ENCODE results near the gene KIAA1217. TPM values are rescaled to one million over a fixed set of nuclear protein-coding genes. Genes with fewer than 3 reads are reported as not detected.

The KIAA1217 gene
- total RNA-seq, 1 experiment from 2014 or later = 23.4 TPM

GRCh38 chr10:24205821-24206220 is 3.1 kb upstream of the KIAA1217 start (continued):
- TF ChIP-seq, protein P1, sequence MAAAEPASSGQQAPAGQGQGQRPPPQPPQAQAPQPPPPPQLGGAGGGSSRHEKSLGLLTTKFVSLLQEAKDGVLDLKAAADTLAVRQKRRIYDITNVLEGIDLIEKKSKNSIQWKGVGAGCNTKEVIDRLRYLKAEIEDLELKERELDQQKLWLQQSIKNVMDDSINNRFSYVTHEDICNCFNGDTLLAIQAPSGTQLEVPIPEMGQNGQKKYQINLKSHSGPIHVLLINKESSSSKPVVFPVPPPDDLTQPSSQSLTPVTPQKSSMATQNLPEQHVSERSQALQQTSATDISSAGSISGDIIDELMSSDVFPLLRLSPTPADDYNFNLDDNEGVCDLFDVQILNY (CRISPR knock-in tag; IDR thresholded peaks at IDR 0.05) = no peak
- TF ChIP-seq SP1 (CRISPR knock-in tag; conservative IDR thresholded peaks at IDR 0.05) = no peak
- TF ChIP-seq JUN (CRISPR knock-in tag; IDR thresholded peaks at IDR 0.05) = no peak
- TF ChIP-seq ZNF232 (CRISPR knock-in tag; IDR thresholded peaks at IDR 0.05) = no peak
- TF ChIP-seq, protein P2, sequence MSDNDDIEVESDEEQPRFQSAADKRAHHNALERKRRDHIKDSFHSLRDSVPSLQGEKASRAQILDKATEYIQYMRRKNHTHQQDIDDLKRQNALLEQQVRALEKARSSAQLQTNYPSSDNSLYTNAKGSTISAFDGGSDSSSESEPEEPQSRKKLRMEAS (CRISPR knock-in tag; IDR thresholded peaks at IDR 0.05) = no peak
- no peak for TF ChIP-seq PRRX2 (CRISPR knock-in tag; IDR thresholded peaks at IDR 0.05)

DNA sequence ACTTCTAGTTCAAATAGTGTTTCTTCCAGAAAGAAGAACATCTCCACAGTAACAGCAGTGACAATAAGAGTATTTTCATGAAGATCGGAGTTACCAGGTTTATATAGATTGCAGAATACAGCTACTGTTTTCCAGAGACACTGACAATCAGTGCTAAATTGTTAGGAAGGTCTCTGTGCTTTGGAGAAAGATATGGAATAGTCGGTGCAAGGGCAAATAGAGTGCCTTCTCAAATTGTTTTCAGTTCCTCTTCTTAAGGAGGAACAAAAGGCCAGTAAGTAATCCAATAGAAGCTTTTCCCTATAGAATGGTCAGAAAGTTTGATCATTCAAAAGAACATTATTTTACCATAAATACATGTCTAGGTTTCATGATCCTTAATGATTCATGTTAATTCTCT is 2.6 kb upstream of the KIAA1217 start:
- no peak for TF ChIP-seq TEAD4 (CRISPR knock-in tag; IDR thresholded peaks at IDR 0.05)
- TF ChIP-seq RORB (CRISPR knock-in tag; IDR thresholded peaks at IDR 0.05) = no peak
- TF ChIP-seq ZNF317 (CRISPR knock-in tag; IDR thresholded peaks at IDR 0.05; ENCODE audit: borderline replicate concordance, low read depth) = no peak

GRCh38 chr10:24206926-24207325 is 2.0 kb upstream of the KIAA1217 start:
- H3K27me3 Mint-ChIP-seq (ENCODE audit: low read depth) = no peaks in the 10 kb centered on the region
- ChIA-PET CTCF (interaction anchor here (0.7 to 1.3 kb wide), 2 partner anchors 29 to 153 kb away, joined by 3 read pairs; no protein-coding TSS in a partner anchor), POLR2A (no interaction called here)
- no peak overlapping the region; the same call in 1 of the 2 replicates for H3K27ac Mint-ChIP-seq
- ATAC-seq (no peak), DNase-seq (ENCODE audit: low spot score) (no peak)
- no peak overlapping the region for H3K4me3 Mint-ChIP-seq
- H3K36me3 Mint-ChIP-seq = peaks cover 7% of the 10 kb centered on the region
- H3K4me1 Mint-ChIP-seq = peaks cover 55% of the 10 kb centered on the region
- H3K9me3 Mint-ChIP-seq = peaks cover 8% of the 10 kb centered on the region
- no peak for TF ChIP-seq TCF7 (CRISPR knock-in tag; IDR thresholded peaks at IDR 0.05; ENCODE audit: low read depth)
- TF ChIP-seq NFYB (CRISPR knock-in tag; conservative IDR thresholded peaks at IDR 0.05; ENCODE audit: low read depth) = no peak
- no peak for TF ChIP-seq ZNF512 (CRISPR knock-in tag; IDR thresholded peaks at IDR 0.05; ENCODE audit: borderline replicate concordance)
- no peak for TF ChIP-seq GTF2I (CRISPR knock-in tag; conservative IDR thresholded peaks at IDR 0.05)
- TF ChIP-seq CBFB (CRISPR knock-in tag; IDR thresholded peaks at IDR 0.05; ENCODE audit: low read depth) = no peak
- no peak for TF ChIP-seq FOXK1 (CRISPR knock-in tag; IDR thresholded peaks at IDR 0.05)
- no peak for TF ChIP-seq NFE2L1 (CRISPR knock-in tag; IDR thresholded peaks at IDR 0.05)
- TF ChIP-seq MYBL2 (CRISPR knock-in tag; IDR thresholded peaks at IDR 0.05) = no peak
- TF ChIP-seq, protein P3, sequence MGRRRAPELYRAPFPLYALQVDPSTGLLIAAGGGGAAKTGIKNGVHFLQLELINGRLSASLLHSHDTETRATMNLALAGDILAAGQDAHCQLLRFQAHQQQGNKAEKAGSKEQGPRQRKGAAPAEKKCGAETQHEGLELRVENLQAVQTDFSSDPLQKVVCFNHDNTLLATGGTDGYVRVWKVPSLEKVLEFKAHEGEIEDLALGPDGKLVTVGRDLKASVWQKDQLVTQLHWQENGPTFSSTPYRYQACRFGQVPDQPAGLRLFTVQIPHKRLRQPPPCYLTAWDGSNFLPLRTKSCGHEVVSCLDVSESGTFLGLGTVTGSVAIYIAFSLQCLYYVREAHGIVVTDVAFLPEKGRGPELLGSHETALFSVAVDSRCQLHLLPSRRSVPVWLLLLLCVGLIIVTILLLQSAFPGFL (CRISPR knock-in tag; IDR thresholded peaks at IDR 0.05; ENCODE audit: borderline replicate concordance) = no peak
- TF ChIP-seq CTCF (IDR thresholded peaks at IDR 0.05) = no peak
- TF ChIP-seq, protein P4, sequence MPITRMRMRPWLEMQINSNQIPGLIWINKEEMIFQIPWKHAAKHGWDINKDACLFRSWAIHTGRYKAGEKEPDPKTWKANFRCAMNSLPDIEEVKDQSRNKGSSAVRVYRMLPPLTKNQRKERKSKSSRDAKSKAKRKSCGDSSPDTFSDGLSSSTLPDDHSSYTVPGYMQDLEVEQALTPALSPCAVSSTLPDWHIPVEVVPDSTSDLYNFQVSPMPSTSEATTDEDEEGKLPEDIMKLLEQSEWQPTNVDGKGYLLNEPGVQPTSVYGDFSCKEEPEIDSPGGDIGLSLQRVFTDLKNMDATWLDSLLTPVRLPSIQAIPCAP (CRISPR knock-in tag; IDR thresholded peaks at IDR 0.05) = no peak

More for the DNA sequence above, 2.6 kb upstream of the KIAA1217 start:
- ChIA-PET POLR2A (no interaction called here), CTCF (interaction anchor here (0.7 to 1.3 kb wide), 2 partner anchors 29 to 154 kb away, joined by 3 read pairs; no protein-coding TSS in a partner anchor)
- H3K4me1 Mint-ChIP-seq = peaks cover 58% of the 10 kb centered on the region
- peaks cover 7% of the 10 kb centered on the region for H3K36me3 Mint-ChIP-seq
- H3K9me3 Mint-ChIP-seq = peaks cover 8% of the 10 kb centered on the region
- no peak for ATAC-seq
- no peak for DNase-seq (ENCODE audit: low spot score)
- H3K27ac Mint-ChIP-seq = peak overlapping the region; percentile 18; the same call in 1 of the 2 replicates
- no peaks in the 10 kb centered on the region for H3K27me3 Mint-ChIP-seq (ENCODE audit: low read depth)
- H3K4me3 Mint-ChIP-seq = no peak overlapping the region
